Fibroblast of the aortic adventitia (primary cell): Measurements from ENCODE around the gene ZMAT5. TPM values are rescaled to one million over a fixed set of nuclear protein-coding genes. Genes with fewer than 3 reads are reported as not detected.

Source experiments
- DNase-seq: peaks from one replicate; pipeline ENCODE4 v3.0.0-alpha.2; 2010; ENCODE audit warnings: low read depth
- H3K4me3 ChIP-seq: 2 replicates; pipeline ENCODE4 v1.5.1; 2011; ENCODE audit warnings: low read depth, mild to moderate bottlenecking, control low read depth, low read length, moderate library complexity
- small RNA-seq: library from RNA; depleted of rRNA; stranded (forward); fragments of <200 nt; gene quantifications from one replicate; pipeline ENCODE3, GENCODE V24; 2012
- total RNA-seq: library from RNA; depleted of rRNA; stranded (reverse); fragments of >200 nt; gene quantifications from 2 replicates; pipeline ENCODE4 v1.2.3, GENCODE V29; 2012; ENCODE audit warnings: low replicate concordance
- TF ChIP-seq, protein P1 (sequence below): IDR thresholded peaks from 2 replicates; pipeline ENCODE4 v1.5.1; 2011; ENCODE audit warnings: mild to moderate bottlenecking, low read length, control low read depth, inconsistent platforms; ENCODE audit not compliant: insufficient read depth

Gene ZMAT5
- total RNA-seq, 1 donor = 17.2 TPM

DNA sequence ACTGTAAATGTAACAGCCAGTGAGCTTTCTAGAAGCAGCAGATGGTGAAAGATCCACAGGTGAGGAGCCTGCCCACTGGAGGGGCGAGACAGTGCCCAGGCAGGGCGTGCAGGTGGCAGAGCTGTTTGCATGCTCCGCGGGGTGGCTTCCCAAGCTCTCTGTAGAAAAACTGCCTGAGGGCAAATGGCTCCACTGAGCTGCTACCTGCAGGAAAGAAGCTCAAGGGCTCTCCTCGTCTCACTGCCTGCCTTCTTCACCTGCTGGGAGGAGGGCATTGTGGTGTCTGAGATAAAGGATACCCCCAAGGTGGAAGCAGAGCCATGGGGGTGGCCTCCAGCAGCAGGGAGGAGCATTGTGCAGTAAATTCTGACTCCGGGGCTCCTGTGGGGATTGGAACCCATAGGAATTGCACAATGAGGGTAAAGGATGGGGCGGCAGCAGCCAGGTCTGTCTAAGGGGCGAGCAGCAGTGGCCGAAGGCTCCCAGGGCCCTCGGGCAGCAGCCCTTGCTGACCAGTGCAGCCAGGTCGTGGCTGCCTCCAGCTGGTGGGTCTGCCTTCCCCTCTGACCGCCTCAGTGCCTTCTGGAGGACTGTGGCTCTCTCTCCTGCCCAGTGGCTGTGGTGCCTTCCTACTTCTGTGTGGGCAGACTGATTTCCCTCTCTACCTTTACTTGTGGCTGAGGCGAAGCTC lies 75.0 kb downstream of the ZMAT5 start:
- TF ChIP-seq, protein P1, sequence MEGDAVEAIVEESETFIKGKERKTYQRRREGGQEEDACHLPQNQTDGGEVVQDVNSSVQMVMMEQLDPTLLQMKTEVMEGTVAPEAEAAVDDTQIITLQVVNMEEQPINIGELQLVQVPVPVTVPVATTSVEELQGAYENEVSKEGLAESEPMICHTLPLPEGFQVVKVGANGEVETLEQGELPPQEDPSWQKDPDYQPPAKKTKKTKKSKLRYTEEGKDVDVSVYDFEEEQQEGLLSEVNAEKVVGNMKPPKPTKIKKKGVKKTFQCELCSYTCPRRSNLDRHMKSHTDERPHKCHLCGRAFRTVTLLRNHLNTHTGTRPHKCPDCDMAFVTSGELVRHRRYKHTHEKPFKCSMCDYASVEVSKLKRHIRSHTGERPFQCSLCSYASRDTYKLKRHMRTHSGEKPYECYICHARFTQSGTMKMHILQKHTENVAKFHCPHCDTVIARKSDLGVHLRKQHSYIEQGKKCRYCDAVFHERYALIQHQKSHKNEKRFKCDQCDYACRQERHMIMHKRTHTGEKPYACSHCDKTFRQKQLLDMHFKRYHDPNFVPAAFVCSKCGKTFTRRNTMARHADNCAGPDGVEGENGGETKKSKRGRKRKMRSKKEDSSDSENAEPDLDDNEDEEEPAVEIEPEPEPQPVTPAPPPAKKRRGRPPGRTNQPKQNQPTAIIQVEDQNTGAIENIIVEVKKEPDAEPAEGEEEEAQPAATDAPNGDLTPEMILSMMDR = no peak
- no peak for DNase-seq
- no peak overlapping the region for H3K4me3 ChIP-seq

DNA sequence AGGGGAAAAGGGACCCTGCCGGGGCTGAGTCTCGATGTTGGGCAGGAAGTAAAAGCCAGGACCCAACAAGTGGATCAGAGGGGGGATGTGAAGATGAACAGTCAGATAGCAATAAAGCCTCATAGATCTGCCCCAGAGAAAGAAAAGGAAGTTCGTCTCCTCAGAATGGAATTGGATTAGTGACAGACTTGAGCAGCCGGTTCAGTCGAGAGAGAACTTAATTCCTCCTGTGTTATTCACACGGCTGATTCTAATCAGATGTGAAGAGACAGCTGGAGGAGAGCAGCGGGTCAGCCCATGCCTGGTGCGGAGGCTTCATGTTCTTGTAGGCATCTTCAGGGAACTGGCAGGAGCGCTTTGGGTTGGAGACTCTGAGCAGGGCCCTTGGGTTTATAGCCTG lies 76.3 kb downstream of the ZMAT5 start:
- TF ChIP-seq, protein P1 = no peak
- no peak overlapping the region for H3K4me3 ChIP-seq
- DNase-seq = no peak

DNA sequence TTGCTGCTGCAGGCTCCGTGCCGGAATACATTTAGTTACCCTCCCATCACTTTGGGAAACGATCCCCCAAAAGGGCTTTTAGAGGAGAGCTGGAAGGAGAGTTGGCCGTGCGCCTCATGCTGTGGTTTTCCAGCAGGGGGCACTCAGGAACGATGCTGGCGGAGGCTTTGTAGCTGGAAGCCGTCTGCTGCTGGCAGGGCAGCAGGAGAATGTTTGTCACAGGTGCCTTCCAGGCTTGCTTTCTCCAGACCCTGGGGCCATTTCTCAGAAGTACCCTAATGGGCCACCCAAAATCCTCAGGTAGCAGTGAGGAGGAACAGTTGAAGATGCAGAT lies 77.0 kb downstream of the ZMAT5 start:
- no peak overlapping the region for H3K4me3 ChIP-seq
- DNase-seq = peak; percentile 58
- TF ChIP-seq, protein P1 = peak; percentile 83

DNA sequence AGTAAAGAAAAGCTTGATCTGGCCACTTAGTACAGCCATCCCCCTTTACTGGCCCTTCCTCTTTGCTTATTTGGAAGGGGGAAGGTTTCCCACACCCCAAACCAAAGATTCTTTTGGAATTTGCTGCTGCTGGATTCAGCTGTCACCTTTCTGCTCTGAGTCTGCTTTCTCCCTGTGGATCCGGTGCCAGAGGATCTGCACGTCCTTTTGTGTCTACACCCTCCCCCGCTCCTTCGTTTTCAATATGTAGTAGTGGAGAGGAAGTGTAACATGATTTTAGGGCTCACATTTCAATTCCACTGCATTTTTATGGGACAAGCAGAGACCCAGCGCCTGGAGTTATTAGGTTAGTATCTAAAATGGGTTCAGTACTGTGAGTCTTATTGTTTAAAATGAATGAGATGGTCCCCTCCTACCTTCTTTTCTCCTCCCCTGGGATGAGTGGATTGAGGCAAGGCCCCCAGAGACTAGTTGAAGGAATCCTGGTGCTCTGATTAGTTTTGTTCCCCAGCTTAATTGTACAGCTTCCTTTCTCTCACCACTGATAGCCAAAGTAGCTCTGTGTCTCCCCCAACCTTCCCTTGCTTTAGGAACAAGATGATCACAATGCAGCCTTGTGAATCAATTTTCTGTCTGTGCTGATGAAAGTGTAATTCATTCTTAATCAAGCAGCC lies 77.5 kb downstream of the ZMAT5 start:
- no peak for DNase-seq
- TF ChIP-seq, protein P1 = no peak
- H3K4me3 ChIP-seq = no peak overlapping the region

DNA sequence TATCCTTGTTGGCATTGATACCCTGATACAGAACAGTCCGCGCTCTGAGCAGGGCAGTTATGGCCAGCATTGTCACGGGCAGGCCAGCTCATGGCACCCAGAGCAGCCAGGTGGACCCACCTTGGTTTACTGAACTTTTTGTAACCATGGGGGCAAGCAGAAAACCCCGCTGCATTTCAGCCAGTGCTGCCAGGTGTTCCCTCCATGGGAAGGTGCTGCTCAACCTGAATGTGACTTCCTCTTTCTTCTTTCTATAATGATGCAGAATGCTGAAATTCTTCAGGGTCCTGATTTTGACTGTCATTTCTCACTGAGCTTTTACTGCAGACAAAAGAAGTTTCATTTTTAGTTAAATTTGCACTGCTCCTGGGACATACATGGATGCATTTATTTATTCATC lies 82.6 kb downstream of the ZMAT5 start:
- TF ChIP-seq, protein P1 = no peak
- H3K4me3 ChIP-seq = no peak overlapping the region
- DNase-seq = no peak

DNA sequence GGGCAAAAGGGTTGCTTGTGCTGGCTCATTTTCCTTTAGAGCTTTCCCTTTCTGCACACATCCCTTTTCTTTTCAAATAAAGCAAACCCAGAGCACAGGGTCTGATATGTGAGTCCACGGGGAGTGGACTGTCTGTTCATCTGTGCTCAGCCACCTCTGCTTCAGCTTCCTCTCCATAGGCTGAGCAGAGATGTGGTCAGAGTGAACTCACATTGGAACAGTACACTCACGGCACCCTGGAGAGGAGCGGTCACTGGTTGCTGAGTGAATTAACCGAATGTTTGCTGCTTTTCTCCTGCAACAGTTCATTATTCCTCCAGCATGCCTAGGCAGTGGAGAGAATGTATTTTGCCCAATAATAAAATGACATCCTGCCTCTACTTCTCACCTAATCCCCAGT lies 83.3 kb downstream of the ZMAT5 start:
- DNase-seq = no peak
- TF ChIP-seq, protein P1 = no peak
- H3K4me3 ChIP-seq = no peak overlapping the region

Small RNAs within 50 kb of the gene (small RNA-seq; reads per million reads assigned to genes)
- gene AC004882.2 = not detected
- gene RF00019 = not detected

Other genes with a start within 250 kb of the ZMAT5 start
- gene THOC5, start 213.2 kb downstream of the ZMAT5 start, total RNA-seq = 53.1 and 54.0 TPM in 2 replicates
- gene NIPSNAP1, start 185.9 kb downstream of the ZMAT5 start, total RNA-seq = 15.8 and 30.1 TPM in 2 replicates
- gene NF2, start 163.4 kb downstream of the ZMAT5 start, total RNA-seq = 59.8 and 65.9 TPM in 2 replicates
- not detected in 2 replicates for gene CABP7, start 47.0 kb downstream of the ZMAT5 start, total RNA-seq
- 11.9 and 53.2 TPM in 2 replicates for gene UQCR10, start 362 bp upstream of the ZMAT5 start, total RNA-seq
- gene ASCC2, start 71.3 kb upstream of the ZMAT5 start, total RNA-seq = 22.4 and 33.6 TPM in 2 replicates
- gene MTMR3, start 116.2 kb upstream of the ZMAT5 start, total RNA-seq = 26.9 and 29.8 TPM in 2 replicates